HG02798 (cell line): Measurements from ENCODE around the gene C2orf49.
"Not testable (repeated sequence)": the region's sequence is repeated elsewhere in the genome, so short reads cannot be mapped to it uniquely, and the experiment has no call there.

ENCODE experiments used
- ATAC-seq: cut with Tn5 transposase; IDR thresholded peaks from one replicate; pipeline ENCODE4 v1.9.1; 2021; ENCODE audit warnings: mild to moderate bottlenecking; ENCODE audit not compliant: unreplicated experiment, poor library complexity

C2orf49 gene

DNA sequence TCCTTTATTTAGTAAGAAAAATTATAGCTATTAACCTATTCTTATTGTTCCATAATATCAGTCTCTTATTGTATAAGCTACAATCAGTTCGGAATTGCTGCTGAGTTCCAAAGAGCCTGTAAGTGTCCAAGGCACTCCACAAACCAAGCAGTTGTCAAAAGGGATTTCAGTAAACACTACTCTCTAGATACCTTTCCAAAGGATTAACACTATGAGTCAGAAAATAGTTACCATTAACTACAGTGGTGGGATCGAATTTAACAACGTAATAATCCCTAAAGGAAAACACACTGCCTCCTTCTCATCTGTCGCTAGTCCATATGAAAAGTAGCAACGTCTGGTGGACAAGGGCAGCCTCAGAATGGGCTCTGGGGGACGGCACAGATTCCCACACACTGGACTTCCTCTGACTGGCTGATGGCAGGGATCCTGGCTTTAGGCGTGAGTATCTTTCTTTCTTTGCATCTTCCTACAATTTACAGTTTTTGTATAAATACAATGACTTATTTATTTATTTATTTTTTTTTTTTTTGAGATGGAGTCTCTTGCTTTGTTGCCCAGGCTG lies 16.6 kb upstream of the C2orf49 start:
- no peak for ATAC-seq

GRCh38 chr2:105321875-105322646 lies 15.3 kb upstream of the C2orf49 start:
- peak; percentile 47 for ATAC-seq

DNA sequence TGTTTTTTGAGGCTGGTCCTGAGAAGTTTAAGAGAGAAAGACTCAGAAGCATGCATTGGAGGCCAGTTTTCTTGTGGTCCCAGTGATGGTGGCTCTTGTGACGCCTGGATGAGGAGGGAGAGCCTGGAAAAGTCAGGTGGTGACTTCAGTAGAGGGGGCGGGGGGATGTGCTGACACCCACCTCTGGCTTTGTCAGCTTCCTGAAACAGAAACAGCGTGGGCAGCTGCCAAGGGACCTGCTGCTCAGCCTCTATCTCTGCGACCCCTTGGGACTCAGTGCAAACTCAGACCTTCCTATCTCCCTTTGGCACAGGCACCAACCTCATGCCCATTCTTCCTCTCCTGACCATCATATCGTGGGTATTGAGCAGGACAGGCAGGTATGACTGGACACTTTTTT lies 14.2 kb upstream of the C2orf49 start:
- no peak for ATAC-seq

DNA sequence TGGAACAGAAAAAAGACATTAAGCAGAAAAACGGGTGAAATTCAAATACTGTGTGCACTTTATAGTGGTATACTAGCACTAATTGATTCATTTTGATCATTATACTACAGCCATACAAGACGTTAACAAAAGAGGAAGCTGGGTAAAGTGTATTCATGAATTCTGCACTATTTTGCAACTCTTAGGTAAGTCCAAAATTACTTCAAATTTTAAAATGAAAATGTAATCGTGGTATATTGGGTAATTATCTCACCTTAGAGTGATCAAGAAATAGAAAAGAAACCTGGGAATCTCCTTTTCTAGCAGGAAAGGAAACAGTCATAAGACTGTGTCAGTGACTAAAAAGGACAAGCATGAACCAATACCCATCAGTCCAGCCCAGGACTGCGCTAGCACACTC lies 13.2 kb upstream of the C2orf49 start:
- ATAC-seq, result no peak

DNA sequence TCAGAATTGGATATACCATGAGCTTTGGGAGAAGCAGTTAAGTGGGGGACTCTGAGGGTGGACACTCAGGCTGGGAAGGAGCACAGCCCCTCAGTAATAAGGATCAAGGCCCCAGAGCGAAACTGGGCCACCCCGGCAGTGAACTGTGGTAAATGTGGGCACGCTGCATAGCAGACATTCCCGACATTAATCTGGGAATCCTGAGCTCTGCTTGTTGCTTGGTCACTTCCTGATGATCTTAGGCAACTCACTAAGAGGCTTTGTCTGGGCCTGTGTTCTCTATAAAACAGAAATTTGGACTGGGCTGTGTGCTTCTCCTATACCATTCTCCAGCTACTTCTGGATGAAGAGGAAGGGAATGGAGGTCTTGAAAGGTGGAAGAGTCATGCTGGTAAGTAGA lies 12.6 kb upstream of the C2orf49 start:
- no peak for ATAC-seq

DNA sequence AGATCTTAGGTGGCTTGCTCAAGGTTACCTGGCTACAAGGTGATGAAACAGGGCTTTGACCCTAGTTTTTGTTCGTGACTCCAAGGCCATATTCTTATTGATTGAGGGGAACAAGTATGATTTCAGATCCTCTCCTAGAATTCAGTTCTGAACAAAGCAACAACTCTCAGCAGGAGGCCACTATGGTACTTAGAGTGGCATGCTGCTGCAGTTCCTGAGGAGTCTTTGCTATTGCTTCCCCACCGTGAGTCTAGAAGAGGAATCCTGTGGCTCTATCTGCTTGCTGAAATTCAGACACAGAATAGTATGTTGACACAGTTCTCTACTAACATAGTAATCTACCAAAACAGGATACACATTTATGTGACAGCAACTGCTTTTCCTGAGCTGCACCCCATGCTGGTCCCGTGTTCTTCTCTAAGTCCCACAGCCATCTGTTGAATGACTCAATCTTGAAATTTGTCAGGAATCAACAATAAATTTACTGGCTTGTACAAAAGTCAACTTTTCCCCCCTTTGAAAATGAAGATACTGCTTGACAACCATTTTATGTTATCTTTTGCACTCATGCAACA lies 11.9 kb upstream of the C2orf49 start:
- no peak for ATAC-seq

DNA sequence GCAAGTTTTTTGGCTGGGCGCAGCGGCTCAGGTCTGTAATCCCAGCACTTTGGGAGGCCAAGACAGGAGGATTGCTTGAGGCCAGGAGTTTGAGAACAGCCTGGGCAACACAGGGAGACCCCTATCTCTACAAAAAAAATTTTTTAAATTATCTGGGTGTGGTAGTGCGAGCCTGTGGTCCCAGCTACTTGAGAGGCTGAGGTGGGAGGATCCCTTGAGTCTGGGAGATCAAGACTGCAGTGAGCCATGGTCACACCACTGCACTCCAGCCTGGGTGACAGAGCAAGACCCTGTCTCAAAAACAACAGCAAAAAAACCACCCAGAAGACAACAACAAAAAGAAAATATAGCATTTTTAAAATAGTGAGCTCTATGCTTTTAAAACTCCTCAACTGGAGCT lies 10.1 kb upstream of the C2orf49 start:
- not testable (repeated sequence) for ATAC-seq

DNA sequence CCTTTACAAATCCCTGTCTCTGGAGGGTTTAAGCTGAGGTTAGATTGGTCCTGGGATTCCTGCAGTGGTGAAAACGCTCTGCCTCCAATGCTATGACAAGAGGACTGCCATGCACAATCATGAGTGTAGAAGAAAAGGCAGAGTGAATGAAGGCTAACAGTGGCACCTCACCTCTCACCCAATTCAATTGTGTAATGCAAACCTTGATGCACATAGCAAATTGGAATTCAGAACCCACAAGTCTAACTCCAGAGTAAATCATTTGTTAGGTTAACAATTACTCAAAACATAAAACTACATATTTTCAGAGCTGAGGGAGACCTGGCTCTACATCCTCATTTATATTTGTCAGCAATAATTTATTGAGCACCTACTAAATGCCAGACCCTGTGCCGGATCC lies 9.7 kb upstream of the C2orf49 start:
- no peak for ATAC-seq

DNA sequence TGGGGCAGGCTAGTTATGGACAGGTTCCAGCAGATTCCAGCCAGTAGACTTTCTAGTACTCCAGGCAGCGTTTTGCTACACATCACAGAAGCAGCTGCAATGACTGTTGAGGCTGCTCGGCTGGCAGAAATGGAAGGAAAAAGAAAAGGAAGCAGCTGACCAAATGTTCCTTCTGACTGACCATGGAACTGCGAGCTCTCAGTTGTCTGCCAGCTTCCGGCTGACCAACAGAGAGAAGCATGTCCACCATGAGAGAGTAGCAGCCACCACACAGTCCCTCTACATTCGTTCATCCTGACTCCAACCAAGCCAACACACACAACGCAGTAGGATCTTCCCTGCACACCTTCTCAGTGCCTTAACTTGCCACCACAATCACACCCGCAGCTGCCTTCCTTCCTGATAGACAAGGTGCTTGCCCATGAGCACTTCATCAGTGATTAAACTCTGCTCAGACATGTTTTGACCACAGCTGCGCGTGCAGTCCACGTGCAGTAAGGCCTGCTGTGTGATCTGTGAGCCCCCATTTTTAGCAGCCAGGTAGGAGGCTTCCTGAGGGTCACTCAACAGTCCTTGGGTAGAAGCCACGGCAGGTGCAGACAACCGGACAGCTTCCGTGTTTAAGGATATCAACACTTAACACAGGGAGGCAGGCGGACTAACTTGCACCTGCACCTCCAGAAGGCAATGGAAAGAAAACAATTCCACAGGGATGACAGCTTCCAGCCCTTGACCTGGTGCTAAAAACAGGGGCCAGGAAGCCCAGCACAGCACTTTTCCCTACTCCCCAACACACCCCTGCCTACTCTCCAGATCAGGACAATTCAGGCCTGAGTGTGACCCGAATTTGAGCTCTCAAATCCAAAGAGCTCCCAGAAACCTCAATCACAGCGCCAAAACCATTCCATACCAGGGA lies 8.8 kb upstream of the C2orf49 start:
- peak; percentile 21 for ATAC-seq

DNA sequence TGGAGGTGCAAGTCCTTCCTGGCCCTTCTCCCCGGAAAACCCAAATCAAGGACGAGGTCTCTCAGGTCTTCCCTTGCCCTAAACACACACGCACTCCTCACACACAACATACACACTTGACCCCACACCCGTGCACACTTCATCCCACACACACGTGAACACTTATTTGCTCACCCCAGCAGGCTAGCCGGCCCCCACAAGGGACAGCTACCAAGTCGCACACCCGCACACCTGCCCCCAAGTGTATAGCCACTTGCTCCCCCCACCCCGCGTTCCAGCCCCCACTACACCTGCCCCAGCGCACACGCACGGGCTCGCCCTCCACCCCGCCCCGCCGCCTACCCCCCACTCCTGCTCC lies 8.2 kb upstream of the C2orf49 start:
- ATAC-seq, result peak; percentile 8

GRCh38 chr2:105329561-105330495 lies 7.5 kb upstream of the C2orf49 start, which contains the start of gene TGFBRAP1:
TGFBRAP1 (minus strand) TSS chr2:105329735; CDS start chr2:105308301, 21,434 bp downstream.
- ATAC-seq, result peak; percentile 90

DNA sequence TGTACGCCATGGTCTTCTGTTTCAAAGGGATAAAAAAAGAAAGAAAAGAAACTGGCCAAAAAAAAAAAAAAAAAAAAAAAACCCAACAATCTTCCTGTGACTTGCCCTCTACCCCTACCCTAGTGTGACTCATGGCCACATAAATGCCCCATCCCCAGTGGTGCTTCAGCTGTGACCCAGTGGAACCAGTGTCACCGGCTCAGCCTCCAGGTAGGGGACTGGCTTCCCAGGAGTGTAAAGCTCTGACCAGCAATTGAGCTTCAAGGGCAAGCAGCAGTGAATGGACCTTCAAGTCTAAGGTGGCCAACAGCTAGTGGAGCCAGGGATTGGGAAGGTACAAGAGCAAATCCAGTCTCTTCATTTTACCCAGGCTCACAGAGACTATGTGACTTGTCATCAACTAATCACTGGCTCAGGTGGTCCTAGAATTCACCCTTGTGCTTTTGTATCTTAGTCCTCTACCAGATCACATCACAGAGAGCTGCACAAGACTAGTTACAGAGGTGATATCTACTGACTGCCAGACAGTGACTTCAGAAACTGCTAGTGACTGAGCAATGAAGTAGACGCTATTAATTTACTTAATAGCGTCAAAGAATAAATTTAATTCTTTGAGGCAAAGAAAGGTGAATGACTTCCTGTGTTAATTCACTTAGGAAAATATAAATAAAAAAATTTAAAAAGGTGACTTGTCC lies 6.5 kb upstream of the C2orf49 start:
- ATAC-seq, result no peak

- ATAC-seq, result no peak
Measured at GRCh38 chr2:105334211-105334610, 3.1 kb upstream of the C2orf49 start.

- no peak for ATAC-seq
Measured at GRCh38 chr2:105335469-105335868, 1.9 kb upstream of the C2orf49 start.

GRCh38 chr2:105336786-105337121 lies 586 bp upstream of the C2orf49 start:
- ATAC-seq, result no peak

GRCh38 chr2:105338020-105338385 lies 663 bp downstream of the C2orf49 start:
- peak; percentile 10 for ATAC-seq

DNA sequence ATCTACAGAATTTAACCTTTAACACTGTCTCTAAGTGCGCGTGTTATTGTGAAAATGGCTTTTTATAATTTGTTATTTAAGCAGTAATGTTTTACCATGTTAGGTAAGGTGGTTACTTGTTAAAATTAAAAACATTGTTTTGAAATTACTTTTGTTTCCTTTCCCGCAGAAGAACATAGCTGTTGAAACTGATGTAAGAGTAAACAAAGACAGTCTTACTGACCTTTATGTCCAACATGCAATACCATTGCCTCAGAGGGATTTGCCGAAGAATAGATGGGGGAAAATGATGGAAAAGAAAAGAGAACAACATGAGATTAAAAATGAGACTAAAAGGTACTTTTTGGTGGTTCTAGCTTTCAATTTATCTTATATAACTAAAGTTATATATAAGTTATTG lies 2.1 kb downstream of the C2orf49 start:
- no peak for ATAC-seq

DNA sequence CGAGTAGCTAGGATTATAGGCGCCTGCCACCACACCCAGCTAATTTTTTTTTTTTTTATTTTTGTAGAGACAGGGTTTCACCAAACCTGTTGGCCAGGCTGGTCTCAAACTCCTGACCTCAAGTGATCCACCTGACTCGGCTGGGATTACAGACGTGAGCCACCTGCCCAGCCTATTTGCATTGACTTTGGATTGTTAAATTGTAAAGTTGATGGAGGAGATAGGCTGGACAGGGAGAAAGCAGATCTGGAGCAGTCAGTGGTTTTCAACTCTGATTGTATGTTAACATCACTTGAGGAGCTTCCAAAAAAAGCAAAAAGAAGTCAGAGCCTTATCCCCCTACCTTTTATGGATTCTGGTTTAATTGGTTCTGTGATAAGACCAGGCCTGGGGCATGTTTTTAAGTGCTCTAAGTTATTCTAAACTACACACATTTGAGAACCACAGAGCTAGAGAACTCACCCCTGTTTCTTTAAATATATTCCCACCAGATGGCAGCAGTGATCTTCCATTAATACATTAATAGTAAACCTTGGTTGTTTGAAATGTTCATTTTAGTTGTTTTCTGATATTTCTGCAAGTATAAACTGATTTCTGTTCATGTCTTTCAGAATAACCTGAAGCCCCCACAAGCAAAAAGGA lies 7.5 kb downstream of the C2orf49 start:
- ATAC-seq, result no peak

GRCh38 chr2:105357122-105357521 lies 19.8 kb downstream of the C2orf49 start:
- no peak for ATAC-seq
